ENCODE measurements around the gene GAST.
"Not testable (repeated sequence)": the region's sequence is repeated elsewhere in the genome, so short reads cannot be mapped to it uniquely, and the experiment has no call there.

Gene GAST

GRCh38 chr17:41711669-41712400, at the start of gene GAST:
GAST (plus strand) TSS chr17:41712331; CDS start chr17:41715437, 3,106 bp downstream.
- DNase-seq, result no peak

GRCh38 chr17:41663451-41664171, 48.5 kb upstream of the GAST start:
- DNase-seq, result no peak

GRCh38 chr17:41664172-41664457, 48.0 kb upstream of the GAST start:
- peak; percentile 23 for DNase-seq

- DNase-seq, result no peak
Observed at GRCh38 chr17:41664587-41665565, 47.3 kb upstream of the GAST start.

GRCh38 chr17:41665566-41666236, 46.4 kb upstream of the GAST start:
- DNase-seq, result peak; percentile 95

GRCh38 chr17:41666237-41666641, 45.9 kb upstream of the GAST start:
- DNase-seq, result peak; percentile 91

- peak; percentile 89 for DNase-seq
Observed at GRCh38 chr17:41666708-41667279, 45.3 kb upstream of the GAST start.

- peak; percentile 77 for DNase-seq
Observed at GRCh38 chr17:41667280-41668041, 44.7 kb upstream of the GAST start.

- no peak for DNase-seq
Observed at GRCh38 chr17:41672153-41672552, 40.0 kb upstream of the GAST start.

- DNase-seq, result not testable (repeated sequence)
Observed at GRCh38 chr17:41675157-41676057, 36.7 kb upstream of the GAST start.

- no peak for DNase-seq
Observed at GRCh38 chr17:41676058-41676419, 36.1 kb upstream of the GAST start.

GRCh38 chr17:41678411-41678906, 33.7 kb upstream of the GAST start:
- DNase-seq, result no peak

GRCh38 chr17:41678907-41679739, 33.0 kb upstream of the GAST start:
- no peak for DNase-seq

GRCh38 chr17:41679740-41680425, 32.2 kb upstream of the GAST start:
- DNase-seq, result no peak

- no peak for DNase-seq
Observed at GRCh38 chr17:41680426-41681040, 31.6 kb upstream of the GAST start.

- no peak for DNase-seq
Observed at GRCh38 chr17:41681776-41682175, 30.4 kb upstream of the GAST start.

GRCh38 chr17:41682631-41683030, 29.5 kb upstream of the GAST start:
- DNase-seq, result no peak

- DNase-seq, result no peak
Observed at GRCh38 chr17:41683441-41684007, 28.6 kb upstream of the GAST start.

Measured in DMS53 (cell line).